Vagina (tissue), 2 donors: Measurements from ENCODE around the gene GSK3A.

Experiments used
- CTCF ChIP-seq, 3 experiments: fragments of 450-650 bp in 2 of 3; fragments of 200-600 bp in 1 of 3; sonication (generic) in 1 of 3; IDR thresholded peaks; one replicate each; pipeline ENCODE4 v1.5.1; 2017 to 2019; ENCODE audit warnings: antibody characterized with exemption in 3 of 3, mild to moderate bottlenecking in 2 of 3, moderate library complexity in 2 of 3
- POLR2A ChIP-seq, 2 donors: fragments of 450-650 bp; IDR thresholded peaks; one replicate each; pipeline ENCODE4 v1.6.1; 2017; ENCODE audit warnings: antibody characterized with exemption in 2 of 2, mild to moderate bottlenecking in 2 of 2, moderate library complexity in 2 of 2
- POLR2AphosphoS5 ChIP-seq, 2 donors: sonication (generic); formaldehyde crosslinking; IDR thresholded peaks; one replicate each; pipeline ENCODE4 v1.9.0; 2017; ENCODE audit warnings: antibody characterized with exemption in 2 of 2, mild to moderate bottlenecking in 2 of 2, low read depth in 1 of 2; ENCODE audit not compliant: insufficient read depth in 1 of 2

GRCh38 chr19:42250666-42251531, 8.5 kb upstream of the GSK3A start:
- no peak for TF ChIP-seq POLR2A (IDR thresholded peaks at IDR 0.05)
- no peak for TF ChIP-seq CTCF (IDR thresholded peaks at IDR 0.05)
- TF ChIP-seq POLR2AphosphoS5 (IDR thresholded peaks at IDR 0.05; ENCODE audit: insufficient read depth in 1 of 2, low read depth in 1 of 2), result no peak
